Measurements from ENCODE around the gene ATP9A.

The ATP9A gene

GRCh38 chr20:51697096-51697826 is 70.9 kb downstream of the ATP9A start:
- Histone ChIP-seq H3K27ac (ENCODE audit: low read depth, low read length, poor library complexity, severe bottlenecking) (no peak overlapping the region), H3K9ac (ENCODE audit: low read length) (no peak overlapping the region)

GRCh38 chr20:51696304-51697071 is 71.7 kb downstream of the ATP9A start:
- H3K27me3 ChIP-seq (ENCODE audit: insufficient read depth, low read length): peaks cover 5% of the 10 kb centered on the region; the same call in 1 of the 2 replicates
- H3K36me3 ChIP-seq (ENCODE audit: insufficient read depth, low read length): no peaks in the 10 kb centered on the region
- no peak overlapping the region for H2AFZ ChIP-seq (ENCODE audit: low read length)
- no peaks in the 10 kb centered on the region for H3K9me2 ChIP-seq (ENCODE audit: low read depth, low read length)
- no peak overlapping the region for H3K9ac ChIP-seq (ENCODE audit: low read length)
- no peak overlapping the region for H3K27ac ChIP-seq (ENCODE audit: low read depth, low read length, poor library complexity, severe bottlenecking)
- no peaks in the 10 kb centered on the region for H3K4me1 ChIP-seq (ENCODE audit: insufficient read depth, low read length, severe bottlenecking)
- H3K4me3 ChIP-seq (ENCODE audit: low read depth, low read length, poor library complexity, severe bottlenecking): no peak overlapping the region
- no peaks in the 10 kb centered on the region for H3K79me2 ChIP-seq (ENCODE audit: insufficient read depth, low read length)
- H3K9me3 ChIP-seq (ENCODE audit: low read length): no peaks in the 10 kb centered on the region
- TF ChIP-seq EZH2 (IDR thresholded peaks at IDR 0.05; ENCODE audit: borderline replicate concordance, low read length): no peak
- TF ChIP-seq, protein P1, sequence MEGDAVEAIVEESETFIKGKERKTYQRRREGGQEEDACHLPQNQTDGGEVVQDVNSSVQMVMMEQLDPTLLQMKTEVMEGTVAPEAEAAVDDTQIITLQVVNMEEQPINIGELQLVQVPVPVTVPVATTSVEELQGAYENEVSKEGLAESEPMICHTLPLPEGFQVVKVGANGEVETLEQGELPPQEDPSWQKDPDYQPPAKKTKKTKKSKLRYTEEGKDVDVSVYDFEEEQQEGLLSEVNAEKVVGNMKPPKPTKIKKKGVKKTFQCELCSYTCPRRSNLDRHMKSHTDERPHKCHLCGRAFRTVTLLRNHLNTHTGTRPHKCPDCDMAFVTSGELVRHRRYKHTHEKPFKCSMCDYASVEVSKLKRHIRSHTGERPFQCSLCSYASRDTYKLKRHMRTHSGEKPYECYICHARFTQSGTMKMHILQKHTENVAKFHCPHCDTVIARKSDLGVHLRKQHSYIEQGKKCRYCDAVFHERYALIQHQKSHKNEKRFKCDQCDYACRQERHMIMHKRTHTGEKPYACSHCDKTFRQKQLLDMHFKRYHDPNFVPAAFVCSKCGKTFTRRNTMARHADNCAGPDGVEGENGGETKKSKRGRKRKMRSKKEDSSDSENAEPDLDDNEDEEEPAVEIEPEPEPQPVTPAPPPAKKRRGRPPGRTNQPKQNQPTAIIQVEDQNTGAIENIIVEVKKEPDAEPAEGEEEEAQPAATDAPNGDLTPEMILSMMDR (IDR thresholded peaks at IDR 0.05; ENCODE audit: low read length): no peak
- no peaks in the 10 kb centered on the region for H3F3A ChIP-seq (ENCODE audit: insufficient read depth, low read length)
- no peaks in the 10 kb centered on the region for H4K20me1 ChIP-seq (ENCODE audit: insufficient read depth, low read length)
- H3K4me2 ChIP-seq (ENCODE audit: low read length): no peak overlapping the region

More at GRCh38 chr20:51697096-51697826, 70.9 kb downstream of the ATP9A start:
- no peaks in the 10 kb centered on the region for H3K9me2 ChIP-seq (ENCODE audit: low read depth, low read length)
- H3K4me1 ChIP-seq (ENCODE audit: insufficient read depth, low read length, severe bottlenecking): no peaks in the 10 kb centered on the region
- no peak overlapping the region for H2AFZ ChIP-seq (ENCODE audit: low read length)
- no peaks in the 10 kb centered on the region for H3K9me3 ChIP-seq (ENCODE audit: low read length)
- peaks cover 7% of the 10 kb centered on the region; the same call in 1 of the 2 replicates for H3K27me3 ChIP-seq (ENCODE audit: insufficient read depth, low read length)
- H4K20me1 ChIP-seq (ENCODE audit: insufficient read depth, low read length): no peaks in the 10 kb centered on the region
- H3K4me3 ChIP-seq (ENCODE audit: low read depth, low read length, poor library complexity, severe bottlenecking): no peak overlapping the region
- TF ChIP-seq, protein P1 (IDR thresholded peaks at IDR 0.05; ENCODE audit: low read length): no peak
- no peak for TF ChIP-seq EZH2 (IDR thresholded peaks at IDR 0.05; ENCODE audit: borderline replicate concordance, low read length)
- no peak overlapping the region for H3K4me2 ChIP-seq (ENCODE audit: low read length)
- no peaks in the 10 kb centered on the region for H3K79me2 ChIP-seq (ENCODE audit: insufficient read depth, low read length)
- H3F3A ChIP-seq (ENCODE audit: insufficient read depth, low read length): no peaks in the 10 kb centered on the region
- no peaks in the 10 kb centered on the region for H3K36me3 ChIP-seq (ENCODE audit: insufficient read depth, low read length)

DNA sequence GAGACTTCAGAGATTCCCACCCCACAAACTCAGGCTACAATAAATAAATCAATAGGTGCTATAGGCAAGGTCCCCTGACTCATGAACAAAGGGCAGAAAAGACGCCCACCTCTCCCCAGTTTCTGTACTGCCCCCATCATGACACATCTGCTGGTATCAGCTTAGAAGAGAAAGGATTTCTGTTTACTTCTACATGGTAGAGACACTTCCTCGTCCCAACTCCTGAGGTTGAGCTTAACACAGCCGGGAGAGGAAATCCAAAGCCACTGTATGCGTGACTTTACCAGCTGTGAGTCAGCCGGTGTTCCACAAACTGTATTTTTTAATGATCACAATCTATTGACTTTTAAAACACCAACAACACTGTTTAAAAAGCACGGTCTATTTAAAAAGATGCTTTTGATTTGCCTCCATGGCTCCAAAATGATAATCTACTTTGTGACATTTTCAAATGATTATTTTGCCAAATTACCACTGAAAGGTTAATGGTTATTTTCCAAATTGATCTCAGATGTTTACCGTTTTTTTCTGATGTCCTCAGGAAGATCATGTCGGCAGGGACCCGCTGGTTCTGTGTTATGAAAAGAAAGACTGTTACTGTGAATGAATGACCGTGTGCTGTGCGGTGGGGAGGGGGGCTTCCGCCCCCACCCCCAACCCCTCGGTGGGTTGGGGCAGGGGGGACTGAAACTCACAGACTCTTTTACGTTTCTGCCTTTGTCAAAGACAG is 72.5 kb downstream of the ATP9A start:
- no peak overlapping the region for H3K4me2 ChIP-seq (ENCODE audit: low read length)
- peaks cover 4% of the 10 kb centered on the region; the same call in 1 of the 2 replicates for H3K27me3 ChIP-seq (ENCODE audit: insufficient read depth, low read length)
- H3K9me3 ChIP-seq (ENCODE audit: low read length): no peaks in the 10 kb centered on the region
- H3K4me3 ChIP-seq (ENCODE audit: low read depth, low read length, poor library complexity, severe bottlenecking): no peak overlapping the region
- no peaks in the 10 kb centered on the region for H3F3A ChIP-seq (ENCODE audit: insufficient read depth, low read length)
- no peaks in the 10 kb centered on the region for H3K79me2 ChIP-seq (ENCODE audit: insufficient read depth, low read length)
- TF ChIP-seq EZH2 (IDR thresholded peaks at IDR 0.05; ENCODE audit: borderline replicate concordance, low read length): no peak
- H2AFZ ChIP-seq (ENCODE audit: low read length): no peak overlapping the region
- no peaks in the 10 kb centered on the region for H3K36me3 ChIP-seq (ENCODE audit: insufficient read depth, low read length)
- H3K4me1 ChIP-seq (ENCODE audit: insufficient read depth, low read length, severe bottlenecking): no peaks in the 10 kb centered on the region
- H3K27ac ChIP-seq (ENCODE audit: low read depth, low read length, poor library complexity, severe bottlenecking): no peak overlapping the region
- H3K9ac ChIP-seq (ENCODE audit: low read length): no peak overlapping the region
- H3K9me2 ChIP-seq (ENCODE audit: low read depth, low read length): no peaks in the 10 kb centered on the region
- no peaks in the 10 kb centered on the region for H4K20me1 ChIP-seq (ENCODE audit: insufficient read depth, low read length)
